Chondrocyte (in vitro differentiated cells): ENCODE data around the gene RFPL1. TPM values are rescaled to one million over a fixed set of nuclear protein-coding genes. Genes with fewer than 3 reads are reported as not detected.

Experiments
- DNase-seq: peaks from one replicate; pipeline ENCODE4 v3.0.0; 2021; ENCODE audit warnings: mixed read lengths, low spot score
- H3K27ac Mint-ChIP-seq: one replicate; pipeline ENCODE4 v1.8.0; 2021; ENCODE audit warnings: mild to moderate bottlenecking, moderate library complexity, mixed read lengths; ENCODE audit not compliant: unreplicated experiment
- H3K27me3 Mint-ChIP-seq: 2 replicates; pipeline ENCODE4 v1.8.0; 2021; ENCODE audit warnings: low read depth, mixed read lengths
- H3K36me3 Mint-ChIP-seq: 2 replicates; pipeline ENCODE4 v1.8.0; 2021; ENCODE audit warnings: low read depth, mixed read lengths
- H3K4me1 Mint-ChIP-seq: 2 replicates; pipeline ENCODE4 v1.8.0; 2021; ENCODE audit warnings: low read depth, mild to moderate bottlenecking, mixed read lengths
- H3K4me3 Mint-ChIP-seq: one replicate; pipeline ENCODE4 v1.8.0; 2021; ENCODE audit warnings: mild to moderate bottlenecking, moderate library complexity, mixed read lengths; ENCODE audit not compliant: unreplicated experiment
- H3K9me3 Mint-ChIP-seq: 2 replicates; pipeline ENCODE4 v1.8.0; 2021; ENCODE audit warnings: low read depth, mixed read lengths
- CTCF ChIP-seq: fragments of 200-600 bp; sonication (generic); IDR thresholded peaks from 2 replicates; pipeline ENCODE4 v1.5.0; 2021; ENCODE audit warnings: antibody characterized with exemption, mild to moderate bottlenecking, moderate library complexity
- total RNA-seq: library from RNA; stranded (reverse); gene quantifications from 3 replicates; pipeline ENCODE4 v1.2.1, GENCODE V29; 2021

RFPL1 gene
- total RNA-seq, 1 donor from 2014 or later, result not detected

- Mint-ChIP-seq H3K4me1 (peaks cover 8% of the 10 kb centered on the region), H3K36me3 (no peaks in the 10 kb centered on the region), H3K27me3 (peaks cover 32% of the 10 kb centered on the region), H3K27ac (peak overlapping the region; percentile 59), H3K9me3 (no peaks in the 10 kb centered on the region), H3K4me3 (peak overlapping the region; percentile 71)
- TF ChIP-seq CTCF, result peak; percentile 99
- no peak for DNase-seq
Measured at GRCh38 chr22:29470159-29470855, 31.9 kb downstream of the RFPL1 start.

GRCh38 chr22:29473001-29473400 is 34.6 kb downstream of the RFPL1 start:
- Mint-ChIP-seq H3K36me3 (no peaks in the 10 kb centered on the region), H3K27me3 (peaks cover 38% of the 10 kb centered on the region)
- DNase-seq, result no peak

GRCh38 chr22:29475550-29475949 is 37.2 kb downstream of the RFPL1 start:
- Mint-ChIP-seq H3K9me3 (no peaks in the 10 kb centered on the region), H3K27me3 (peaks cover 48% of the 10 kb centered on the region), H3K27ac (no peak overlapping the region), H3K36me3 (no peaks in the 10 kb centered on the region), H3K4me3 (no peak overlapping the region), H3K4me1 (peaks cover 13% of the 10 kb centered on the region)
- DNase-seq, result no peak
- no peak for TF ChIP-seq CTCF

More at GRCh38 chr22:29473001-29473400, 34.6 kb downstream of the RFPL1 start:
- TF ChIP-seq CTCF, result no peak
- Mint-ChIP-seq H3K4me3 (no peak overlapping the region), H3K4me1 (peaks cover 8% of the 10 kb centered on the region), H3K9me3 (no peaks in the 10 kb centered on the region), H3K27ac (no peak overlapping the region)

GRCh38 chr22:29476116-29476515 is 37.7 kb downstream of the RFPL1 start:
- no peak for DNase-seq
- peaks cover 13% of the 10 kb centered on the region for H3K4me1 Mint-ChIP-seq
- H3K36me3 Mint-ChIP-seq, result no peaks in the 10 kb centered on the region
- TF ChIP-seq CTCF, result no peak
- H3K27me3 Mint-ChIP-seq, result peaks cover 45% of the 10 kb centered on the region
- H3K27ac Mint-ChIP-seq, result no peak overlapping the region
- no peak overlapping the region for H3K4me3 Mint-ChIP-seq
- no peaks in the 10 kb centered on the region for H3K9me3 Mint-ChIP-seq

- H3K27me3 Mint-ChIP-seq, result peaks cover 46% of the 10 kb centered on the region
- peaks cover 1% of the 10 kb centered on the region for H3K36me3 Mint-ChIP-seq
- no peaks in the 10 kb centered on the region for H3K9me3 Mint-ChIP-seq
Measured at GRCh38 chr22:29477723-29478318, 39.4 kb downstream of the RFPL1 start.

More at GRCh38 chr22:29477723-29478318, 39.4 kb downstream of the RFPL1 start:
- DNase-seq, result no peak
- Mint-ChIP-seq H3K27ac (no peak overlapping the region), H3K4me3 (no peak overlapping the region), H3K4me1 (peaks cover 22% of the 10 kb centered on the region)
- no peak for TF ChIP-seq CTCF
